Activated CD4-positive, alpha-beta T cell treated with anti-CD3 and anti-CD28 coated beads, Interleukin-2, amount 50 U/mL, for 24 hours (primary cell): ENCODE results near the gene OBSL1.
A peak's percentile ranks its signal among the peaks of the same experiment; 100 is the strongest.

ENCODE experiments used
- DNase-seq, 2 donors: peaks; one replicate each; pipeline ENCODE4 v3.0.0-alpha.2; 2020; ENCODE audit warnings: low read depth in 1 of 2, low spot score in 1 of 2

The OBSL1 gene

GRCh38 chr2:219536425-219536824, 34.9 kb downstream of the OBSL1 start:
- DNase-seq = no peak

GRCh38 chr2:219533930-219534661, 37.2 kb downstream of the OBSL1 start:
- no peak for DNase-seq

GRCh38 chr2:219532378-219532649, 39.0 kb downstream of the OBSL1 start:
- DNase-seq = no peak

DNA sequence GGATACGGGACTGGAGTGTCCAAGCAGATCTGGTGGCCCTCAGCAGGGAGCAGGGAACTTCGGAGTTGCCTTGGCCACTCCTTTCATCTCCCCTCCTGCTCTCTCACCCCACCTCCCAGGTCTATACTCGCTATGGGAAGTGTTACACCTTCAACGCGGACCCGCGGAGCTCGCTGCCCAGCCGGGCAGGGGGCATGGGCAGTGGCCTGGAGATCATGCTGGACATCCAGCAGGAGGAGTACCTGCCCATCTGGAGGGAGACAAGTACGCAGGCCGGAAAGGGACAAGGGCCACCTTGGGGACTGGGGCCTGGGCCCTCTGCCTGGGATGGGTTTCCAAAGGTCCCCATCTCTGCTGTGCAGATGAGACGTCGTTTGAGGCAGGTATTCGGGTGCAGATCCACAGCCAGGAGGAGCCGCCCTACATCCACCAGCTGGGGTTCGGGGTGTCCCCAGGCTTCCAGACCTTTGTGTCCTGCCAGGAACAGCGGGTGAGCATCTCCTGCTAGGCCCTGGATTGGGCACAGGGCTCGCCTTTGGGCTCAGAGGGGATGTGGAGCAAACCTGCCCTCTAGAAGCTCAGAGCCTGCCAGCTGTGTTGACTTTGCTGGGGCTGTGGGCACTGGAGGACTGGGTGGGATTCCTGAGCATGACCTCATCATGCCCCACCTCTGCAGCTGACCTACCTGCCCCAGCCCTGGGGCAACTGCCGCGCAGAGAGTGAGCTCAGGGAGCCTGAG, 39.5 kb downstream of the OBSL1 start:
- DNase-seq = no peak

DNA sequence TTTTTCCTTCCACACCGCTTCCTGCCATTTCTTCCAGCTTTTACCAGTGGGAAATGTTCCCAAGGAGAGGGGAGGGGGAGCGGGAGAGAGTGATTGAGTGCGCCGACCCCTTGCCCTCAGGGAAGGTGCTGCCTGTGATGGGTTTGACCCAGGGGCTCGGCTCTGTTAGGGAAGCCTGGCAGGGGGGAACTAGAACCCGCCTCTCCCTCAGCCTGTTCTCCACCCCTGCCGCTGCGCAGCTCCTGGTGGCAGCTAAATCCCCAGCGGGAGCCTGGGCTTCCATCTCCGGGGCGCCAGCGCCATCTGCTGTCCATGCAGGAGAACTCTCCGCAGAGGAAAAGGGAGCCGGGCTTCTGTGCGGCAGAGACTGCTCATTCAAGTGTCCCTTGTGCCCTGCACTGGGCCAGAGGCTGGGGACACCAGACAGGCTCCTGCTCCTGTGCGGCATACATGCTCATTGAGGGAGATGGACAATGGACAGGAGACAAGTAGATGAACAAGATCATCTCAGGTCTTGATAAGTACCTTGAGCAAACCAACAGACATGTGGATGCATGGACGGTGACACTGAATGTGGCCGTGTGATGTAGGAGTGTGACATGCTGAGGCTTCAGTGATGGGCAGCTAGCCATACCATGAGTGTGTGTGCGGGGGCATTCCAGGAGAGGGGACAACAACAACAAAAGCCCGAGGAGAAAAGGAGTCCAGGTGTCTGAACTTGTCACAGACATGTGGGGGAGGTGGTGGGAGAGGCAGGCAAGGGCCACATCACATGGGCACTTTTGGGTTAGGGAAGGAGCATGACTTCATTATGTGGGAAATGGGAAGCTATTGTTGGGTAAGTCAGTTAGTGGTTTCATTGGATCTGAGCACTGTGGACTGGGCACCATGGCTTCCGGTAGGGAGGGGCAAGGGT, 41.0 kb downstream of the OBSL1 start:
- DNase-seq = peak; percentile 68 to 80

DNA sequence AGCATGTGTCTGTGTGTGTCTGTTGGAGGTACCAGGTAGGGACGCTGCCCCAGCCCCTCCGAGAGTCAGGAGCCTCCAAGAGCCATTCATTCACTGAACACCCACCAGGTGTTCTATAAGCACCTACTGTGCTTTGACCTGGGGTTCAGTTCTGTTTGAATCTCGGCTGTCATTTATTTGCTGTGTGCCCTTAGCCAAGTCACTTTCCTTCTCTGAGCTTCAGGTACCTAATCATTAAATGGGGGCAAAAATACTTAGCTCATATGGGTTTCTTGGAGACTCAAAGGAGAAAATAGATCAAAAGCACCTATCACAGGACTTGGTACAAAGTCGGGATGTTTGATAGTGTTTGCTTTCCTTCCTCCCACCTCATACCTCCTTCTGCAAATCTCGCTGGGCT, 43.9 kb downstream of the OBSL1 start:
- no peak for DNase-seq

DNA sequence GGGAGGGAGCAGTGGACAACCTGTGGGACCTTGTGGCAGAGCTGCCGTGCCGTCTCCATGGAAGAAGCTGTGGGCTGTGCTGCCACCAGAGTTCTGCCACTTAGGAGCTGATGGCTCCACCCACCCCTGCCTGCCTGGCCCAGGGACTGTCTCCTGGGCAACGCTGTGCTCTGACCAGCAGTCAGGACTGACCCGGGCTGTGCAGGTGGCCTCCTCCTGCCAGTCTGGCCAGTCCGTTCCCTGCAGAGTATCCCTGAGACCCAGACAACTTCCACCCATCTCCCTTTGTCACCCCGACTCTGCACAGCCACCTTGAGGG, 44.3 kb downstream of the OBSL1 start:
- DNase-seq = no peak

GRCh38 chr2:219526320-219527075, 44.8 kb downstream of the OBSL1 start:
- no peak for DNase-seq

- no peak for DNase-seq
These were observed 45.7 kb downstream of the OBSL1 start for GRCh38 chr2:219525533-219526232.

DNA sequence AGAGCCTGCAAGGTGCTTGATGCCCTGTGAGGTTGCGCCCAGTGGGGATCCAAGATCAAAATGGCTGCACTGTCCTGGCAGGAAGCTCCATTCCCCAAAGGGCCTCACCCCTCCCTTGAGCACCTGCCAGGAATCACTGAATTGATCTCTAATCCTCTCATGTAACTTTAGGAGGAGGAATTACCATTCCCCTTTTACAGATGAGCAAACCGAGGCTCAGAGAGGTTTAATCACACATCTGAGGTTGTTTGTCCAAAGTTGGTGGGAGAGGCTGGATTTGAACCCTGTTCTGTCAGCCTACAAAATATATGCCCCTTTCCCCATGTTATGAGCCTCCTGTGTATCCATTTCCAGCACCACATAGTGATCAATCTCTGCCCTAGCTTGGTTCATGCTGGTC, 46.5 kb downstream of the OBSL1 start:
- DNase-seq = no peak

DNA sequence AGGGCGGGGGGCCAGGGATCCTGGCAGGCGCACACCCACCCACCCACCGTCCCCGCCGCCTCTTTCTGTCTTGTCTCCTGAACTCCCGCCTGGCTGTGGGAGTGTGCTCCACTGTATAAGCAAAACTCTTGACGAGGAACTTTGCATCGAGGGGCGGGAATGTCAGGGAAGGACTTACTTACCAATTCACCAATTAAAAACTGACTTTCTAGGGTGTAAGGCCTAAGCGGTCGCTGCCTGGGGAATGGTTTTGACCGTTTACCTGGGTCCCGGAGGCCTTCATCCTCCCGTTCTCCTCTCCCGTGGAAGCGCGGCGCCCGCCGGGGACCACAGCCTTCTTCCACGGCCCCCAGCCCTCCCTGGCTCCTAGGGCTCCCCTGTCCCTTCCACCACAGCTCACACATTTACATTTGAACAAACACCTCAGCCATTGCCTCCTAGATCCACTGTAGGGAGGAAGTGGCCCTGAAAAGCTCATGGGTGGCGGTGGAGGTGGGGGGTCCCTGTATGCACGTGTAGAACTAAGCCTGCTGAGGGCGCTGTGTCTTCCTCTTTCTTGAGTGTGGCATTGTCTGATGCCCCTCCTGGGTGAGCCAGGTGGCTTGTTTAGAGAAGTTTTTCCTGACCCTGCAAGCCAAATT, 48.2 kb downstream of the OBSL1 start:
- no peak for DNase-seq

DNA sequence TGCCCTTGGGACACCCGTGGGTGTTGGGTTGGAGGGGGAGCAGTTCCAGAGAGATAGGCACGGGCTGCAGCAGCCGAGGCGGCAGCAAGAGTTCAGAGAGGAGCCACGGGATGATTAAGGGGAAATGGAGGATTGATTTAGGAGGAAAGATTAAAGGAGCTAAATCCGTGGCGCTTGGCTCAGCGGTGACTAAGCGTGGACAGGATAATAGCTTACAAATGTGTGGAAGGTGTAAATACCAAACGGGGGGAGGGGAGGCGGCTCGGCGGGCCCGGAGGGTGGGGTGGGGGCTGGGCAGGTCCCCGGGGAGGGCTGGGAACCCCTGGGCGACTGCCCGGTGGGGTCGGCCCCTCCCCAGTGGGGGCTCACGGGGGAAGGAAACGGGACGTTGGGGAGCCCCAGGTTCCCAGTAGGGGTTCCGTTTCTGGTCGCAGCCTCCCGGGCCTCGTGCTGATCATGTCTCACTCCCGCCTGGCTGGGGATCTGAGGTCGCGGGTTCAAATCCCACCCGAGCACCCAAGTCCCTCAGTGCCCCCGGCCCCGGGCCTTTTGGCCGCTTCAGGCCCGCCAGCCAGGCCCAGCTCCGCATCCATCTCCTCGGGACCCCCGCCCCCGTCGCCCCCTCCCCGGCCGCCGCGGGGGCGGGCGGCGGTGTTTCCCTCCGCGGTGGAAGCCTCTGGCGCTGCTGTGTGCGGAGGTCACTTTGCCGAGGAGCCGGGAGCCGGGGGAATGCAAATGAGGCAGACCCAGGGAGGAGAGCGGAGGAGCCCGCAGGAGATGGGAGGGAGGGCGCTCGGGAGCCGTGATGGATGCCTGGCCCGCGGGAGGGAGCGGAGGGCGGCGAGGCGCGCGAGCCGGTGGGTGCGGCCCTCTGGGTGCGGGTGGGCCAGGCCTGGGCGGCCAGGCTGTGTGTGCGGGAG, 49.0 kb downstream of the OBSL1 start:
- DNase-seq = no peak

GRCh38 chr2:219521066-219521880, 50.1 kb downstream of the OBSL1 start:
- no peak for DNase-seq

DNA sequence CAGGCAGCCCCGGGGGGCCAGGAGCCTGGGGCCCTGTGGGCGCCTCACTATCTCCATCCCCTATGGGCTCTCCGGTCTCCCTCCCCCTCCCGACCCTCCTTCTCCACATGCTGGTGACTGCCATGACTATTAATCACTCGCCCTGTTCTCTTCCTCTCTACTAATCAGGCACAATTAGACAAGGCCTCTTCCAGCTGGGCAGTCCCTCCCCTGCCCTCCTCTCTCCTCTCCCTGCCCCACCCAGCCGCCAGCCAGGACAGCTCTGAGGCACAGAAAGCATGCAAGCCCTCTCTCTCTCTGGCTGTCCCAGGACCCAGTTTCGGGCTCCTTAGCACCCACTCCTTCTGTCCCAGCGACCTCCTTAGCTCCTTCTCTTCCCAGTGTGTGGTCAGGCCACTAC, 51.3 kb downstream of the OBSL1 start:
- no peak for DNase-seq

DNA sequence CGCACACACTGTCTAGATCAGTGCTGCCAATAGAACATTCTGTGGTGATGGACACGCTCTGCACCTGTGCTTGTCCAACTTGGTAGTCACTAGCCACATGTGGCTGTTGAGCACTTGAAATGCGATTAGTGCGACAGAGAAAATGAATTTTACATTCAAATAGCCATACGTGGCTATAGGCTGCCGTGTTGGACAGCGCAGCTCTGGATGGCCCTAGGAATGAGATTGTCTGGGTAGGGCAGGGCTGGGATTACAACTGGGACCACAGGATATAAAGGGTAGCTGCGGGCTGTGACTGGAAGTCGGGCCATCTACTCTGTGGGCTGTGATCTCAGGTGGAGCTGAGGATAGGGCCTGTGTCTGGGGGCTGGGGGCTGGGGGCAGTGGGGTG, 51.8 kb downstream of the OBSL1 start:
- DNase-seq = no peak

DNA sequence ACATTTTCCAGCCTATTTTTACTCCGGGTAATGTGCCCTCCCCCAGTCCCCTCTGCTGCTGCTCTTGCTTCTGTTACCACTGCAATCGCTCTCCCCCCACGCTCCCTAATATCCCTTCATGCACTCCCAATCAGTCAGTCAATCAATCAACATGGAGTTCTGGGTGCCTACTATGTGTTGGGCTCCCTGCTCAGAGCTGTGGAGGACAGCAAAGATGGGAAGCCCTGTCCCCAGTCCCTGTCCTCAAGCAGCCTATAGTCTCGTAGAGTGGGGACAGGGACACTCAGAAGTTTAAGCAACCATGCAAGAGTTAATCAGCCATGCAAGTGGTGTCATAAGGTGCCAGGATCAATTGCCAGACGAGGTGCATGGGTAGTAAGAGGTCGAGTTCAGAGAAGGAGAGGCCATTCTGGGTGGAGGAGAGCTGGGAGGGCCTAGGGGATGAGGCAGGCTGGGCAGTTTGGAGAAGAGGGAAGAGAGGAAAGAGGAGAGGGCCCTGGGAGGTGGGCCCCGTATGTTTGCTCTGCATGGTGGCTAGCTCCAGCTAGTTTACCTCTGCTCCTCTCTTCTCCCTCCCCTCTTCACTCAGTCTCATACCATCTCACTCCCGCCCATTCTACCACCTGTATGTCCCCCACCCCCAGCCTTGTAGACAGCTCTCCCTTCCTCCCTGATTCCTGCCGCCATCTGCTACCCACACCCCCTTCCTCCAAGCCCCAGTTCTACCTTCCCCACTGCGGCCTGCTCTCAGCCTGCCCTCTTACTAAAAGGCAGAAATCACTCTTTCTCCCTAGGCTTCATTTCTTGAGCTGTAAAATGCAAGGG, 53.2 kb downstream of the OBSL1 start:
- no peak for DNase-seq

DNA sequence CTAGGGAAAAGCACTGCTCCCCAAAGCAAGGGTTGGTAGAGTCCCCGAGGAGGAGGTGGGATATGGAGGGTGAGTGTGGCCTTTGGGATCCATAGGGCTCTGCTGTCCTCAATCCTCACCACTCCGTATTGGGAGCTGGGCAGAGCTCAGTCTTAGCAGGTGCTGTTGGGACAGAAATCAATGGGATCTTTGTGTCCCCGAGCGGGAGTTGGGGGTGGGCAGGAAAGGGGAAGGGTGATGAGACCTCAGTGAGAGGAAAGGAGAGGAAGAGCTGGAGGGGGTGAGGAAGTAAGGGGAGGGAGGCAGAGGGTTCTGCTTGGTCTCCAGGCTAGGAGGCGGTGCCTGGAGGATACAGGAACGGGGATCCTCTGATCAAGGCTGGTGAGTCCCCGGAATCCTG, 54.5 kb downstream of the OBSL1 start:
- no peak for DNase-seq
